Lower leg skin (tissue), 4 donors: Measurements from ENCODE around the gene CYGB. TPM values are rescaled to one million over a fixed set of nuclear protein-coding genes. Genes with fewer than 3 reads are reported as not detected.

Experiments used
- DNase-seq, 2 donors: peaks; one replicate each; pipeline ENCODE4 v3.0.0-alpha.2; 2019; ENCODE audit warnings: low spot score in 2 of 2
- H3K4me3 ChIP-seq: fragments of 200-600 bp; sonication (generic); 2 replicates; pipeline ENCODE4 v1.5.1; 2017; ENCODE audit warnings: mild to moderate bottlenecking, low read depth; ENCODE audit not compliant: poor library complexity, severe bottlenecking
- CTCF ChIP-seq, 3 donors: fragments of 450-650 bp; IDR thresholded peaks; one replicate each; pipeline ENCODE4 v1.5.1; 2016; ENCODE audit warnings: antibody characterized with exemption in 3 of 3, mild to moderate bottlenecking in 3 of 3, moderate library complexity in 2 of 3
- POLR2A ChIP-seq, 2 donors: fragments of 450-650 bp; IDR thresholded peaks; one replicate each; pipeline ENCODE4 v1.6.1; 2016 to 2017; ENCODE audit warnings: antibody characterized with exemption in 2 of 2, mild to moderate bottlenecking in 1 of 2, moderate library complexity in 1 of 2
- WGBS, 2 donors: methylation state at CpG; one replicate each; pipeline ENCODE4 v1.1.5; 2018; 5-methylcytosine and 5-hydroxymethylcytosine counted together
- intact Hi-C: fragments of 100-400 bp; cut with DNase I; formaldehyde crosslinking; loops from one replicate; pipeline ENCODE4 v1.15.0; 2023; ENCODE audit warnings: low total_unique reads
- total RNA-seq, 4 donors: library from RNA; depleted of rRNA; stranded (reverse); fragments of >200 nt; gene quantifications; one replicate each; pipeline ENCODE4 v1.1.0, GENCODE V29; 2016

The CYGB gene
- total RNA-seq, 4 donors from 2014 or later = 9.7 to 14.4 (median 10.7) TPM

DNA sequence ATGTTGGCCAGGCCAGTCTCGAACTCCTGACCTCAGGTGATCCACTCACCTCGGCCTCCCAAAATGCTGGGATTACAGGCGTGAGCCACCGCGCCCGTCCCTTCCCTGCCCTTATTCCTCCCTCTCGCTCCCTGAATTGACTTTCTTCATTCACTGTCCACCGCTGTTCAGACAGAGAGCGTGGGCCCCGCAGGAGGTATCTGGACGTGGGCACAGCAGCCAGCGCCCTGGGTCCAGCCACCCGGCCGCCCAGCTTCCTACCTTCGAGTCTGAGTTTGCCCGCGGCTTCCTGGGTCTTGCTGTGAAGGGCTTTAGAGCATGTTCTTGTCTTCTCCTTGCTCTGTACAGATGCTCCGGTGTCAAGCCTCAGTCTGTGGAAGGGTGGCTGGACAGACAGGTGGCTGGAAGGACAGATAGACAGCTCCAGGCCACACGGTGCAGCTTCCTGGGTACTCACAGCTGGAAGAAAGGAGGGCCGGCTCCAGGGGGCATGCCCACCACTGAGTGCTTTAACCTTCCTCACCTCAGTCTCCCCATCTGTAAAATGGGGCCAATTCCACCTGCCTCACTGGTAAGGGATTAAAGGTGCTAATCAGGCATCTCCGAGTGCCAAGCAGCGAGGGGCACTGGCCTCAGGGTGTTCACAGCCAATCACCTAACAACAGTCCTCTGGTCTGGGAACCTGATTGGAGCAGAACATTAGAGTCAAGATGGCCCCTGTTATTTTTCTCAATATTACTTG lies 49.9 kb downstream of the CYGB start:
- TF ChIP-seq POLR2A (IDR thresholded peaks at IDR 0.05) = no peak
- TF ChIP-seq CTCF (IDR thresholded peaks at IDR 0.05) = no peak
- no peak overlapping the region for H3K4me3 ChIP-seq
- 96 to 97% methylated on average over 22 of the region's 22 CpGs for WGBS, 2 donors

GRCh38 chr17:76485569-76485968 lies 51.9 kb downstream of the CYGB start:
- no peak for TF ChIP-seq POLR2A (IDR thresholded peaks at IDR 0.05)
- TF ChIP-seq CTCF (IDR thresholded peaks at IDR 0.05) = no peak
- DNase-seq = peak in 1 of 2 donors; percentile 63
- intact Hi-C loops = no loop called here
- 58 to 66% methylated on average over 11 of the region's 11 CpGs for WGBS, 2 donors
- no peak overlapping the region for H3K4me3 ChIP-seq

More for the DNA sequence above, 49.9 kb downstream of the CYGB start:
- intact Hi-C loops = no loop called here
- no peak for DNase-seq

DNA sequence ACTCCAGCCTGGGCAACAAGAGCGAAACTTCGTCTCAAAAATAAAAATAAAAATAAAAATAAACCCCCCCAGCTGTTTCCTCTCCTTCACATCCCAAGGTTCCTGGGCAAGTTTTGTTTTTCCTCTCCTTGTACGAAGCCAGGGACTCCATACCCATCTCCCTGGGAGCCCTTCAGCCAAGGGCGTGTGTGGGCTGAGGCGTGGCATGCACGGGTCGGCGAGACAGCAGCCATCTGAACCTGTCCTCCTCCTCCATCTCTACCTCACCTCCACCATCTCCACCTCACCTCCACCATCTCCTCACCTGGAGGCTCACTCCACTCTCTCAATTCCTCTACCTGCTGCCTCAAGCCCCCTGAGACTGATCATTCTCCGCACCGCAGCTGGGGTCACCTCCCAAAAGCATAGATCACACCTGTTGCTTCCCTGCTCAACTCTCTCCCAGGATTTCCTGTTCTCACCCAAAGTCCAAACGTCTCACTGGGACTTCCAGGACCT lies 53.2 kb downstream of the CYGB start:
- TF ChIP-seq CTCF (IDR thresholded peaks at IDR 0.05) (no peak), POLR2A (IDR thresholded peaks at IDR 0.05) (no peak)
- no peak for DNase-seq
- H3K4me3 ChIP-seq = no peak overlapping the region
- intact Hi-C loops = no loop called here
- 71 to 81% methylated on average over 11 of the region's 11 CpGs for WGBS, 2 donors

DNA sequence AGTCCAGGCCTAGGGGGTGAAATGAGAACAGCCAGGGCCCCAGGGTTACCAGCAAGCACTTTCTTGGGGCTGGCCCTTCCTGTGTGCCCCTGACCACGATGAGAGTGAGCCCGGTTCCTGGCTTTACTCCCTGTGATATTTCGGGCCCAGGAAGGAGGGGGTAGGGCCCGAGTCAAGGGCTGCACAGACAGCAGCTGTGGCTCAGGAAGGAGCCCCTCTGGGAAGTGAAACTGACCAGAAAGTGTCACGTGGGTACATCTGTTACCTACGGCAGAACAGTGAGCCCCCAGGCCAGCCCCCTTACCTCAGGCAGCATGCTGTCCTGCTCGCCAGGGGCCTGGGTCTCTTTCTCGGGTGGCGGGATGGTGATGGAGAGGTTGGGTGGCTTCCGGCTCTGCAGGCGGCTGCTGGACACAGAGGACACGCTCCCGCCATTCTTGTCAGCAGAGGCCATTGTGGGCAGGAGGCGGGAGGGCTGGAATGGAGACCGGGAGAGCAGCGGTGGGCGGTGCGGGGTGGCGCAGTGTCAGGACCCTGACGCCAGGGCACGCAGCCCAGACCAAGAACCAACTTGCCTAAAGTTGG lies 56.3 kb downstream of the CYGB start:
- DNase-seq = no peak
- intact Hi-C loops = no loop called here
- H3K4me3 ChIP-seq = no peak overlapping the region
- TF ChIP-seq CTCF (IDR thresholded peaks at IDR 0.05) = no peak
- no peak for TF ChIP-seq POLR2A (IDR thresholded peaks at IDR 0.05)
- WGBS, 2 donors = 76 to 80% methylated on average over 17 to 20 of the region's 21 CpGs

DNA sequence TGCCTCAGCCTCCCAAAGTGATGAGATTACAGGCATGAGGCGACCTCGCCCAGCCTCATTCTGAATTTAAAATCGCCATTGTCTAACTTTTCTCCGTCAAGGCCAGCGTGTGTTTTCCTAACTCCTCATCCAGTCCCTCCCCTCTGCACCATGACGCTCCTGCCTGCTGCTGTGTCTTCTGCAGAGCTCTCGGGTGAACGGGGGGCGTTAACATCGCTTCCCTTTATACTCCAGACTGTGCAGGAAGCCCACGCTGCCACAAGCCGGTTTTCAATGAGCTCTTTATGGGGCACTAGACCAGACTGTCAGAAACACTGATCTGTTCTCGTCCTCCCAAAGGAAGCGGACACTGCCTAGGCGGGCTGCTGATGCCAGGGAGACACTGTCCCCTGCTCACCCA lies 56.9 kb downstream of the CYGB start:
- H3K4me3 ChIP-seq = no peak overlapping the region
- DNase-seq = no peak
- intact Hi-C loops = no loop called here
- WGBS, 2 donors = 60 to 66% methylated on average over 15 of the region's 15 CpGs
- TF ChIP-seq CTCF (IDR thresholded peaks at IDR 0.05) (no peak), POLR2A (IDR thresholded peaks at IDR 0.05) (no peak)
